Osteoblast (primary cell): Measurements from ENCODE around the gene ARHGEF28. TPM values are rescaled to one million over a fixed set of nuclear protein-coding genes. Genes with fewer than 3 reads are reported as not detected.

Experiments
- DNase-seq: peaks from one replicate; pipeline ENCODE4 v3.0.0; 2011; ENCODE audit warnings: low spot score, mixed read lengths; ENCODE audit not compliant: insufficient read length; ENCODE audit errors: missing footprints
- H2AFZ ChIP-seq: 2 replicates; pipeline ENCODE4 v1.6.0; 2011; ENCODE audit warnings: mild to moderate bottlenecking, low read length
- H3K27ac ChIP-seq: 2 replicates; pipeline ENCODE4 v1.5.1; 2011; ENCODE audit warnings: mild to moderate bottlenecking, low read depth, low read length, moderate library complexity
- H3K27me3 ChIP-seq: 2 replicates; pipeline ENCODE4 v1.6.0; 2012; ENCODE audit warnings: mild to moderate bottlenecking, control low read depth, inconsistent platforms, low read length, moderate library complexity; ENCODE audit not compliant: insufficient read depth
- H3K36me3 ChIP-seq: 2 replicates; pipeline ENCODE4 v1.5.1; 2011; ENCODE audit warnings: mild to moderate bottlenecking, low read length, control low read depth, moderate library complexity; ENCODE audit not compliant: insufficient read depth
- H3K4me1 ChIP-seq: 2 replicates; pipeline ENCODE4 v1.5.1; 2011; ENCODE audit warnings: mild to moderate bottlenecking, low read length, control low read depth, moderate library complexity; ENCODE audit not compliant: insufficient read depth
- H3K4me2 ChIP-seq: 2 replicates; pipeline ENCODE4 v1.6.0; 2011; ENCODE audit warnings: mild to moderate bottlenecking, low read length; ENCODE audit not compliant: insufficient read depth
- H3K4me3 ChIP-seq: fragments of 200-600 bp; sonication (generic); 3 replicates; pipeline ENCODE4 v1.5.1; 2012; ENCODE audit warnings: mild to moderate bottlenecking, low read length, inconsistent platforms; ENCODE audit not compliant: insufficient read depth
- H3K79me2 ChIP-seq: 2 replicates; pipeline ENCODE4 v1.6.0; 2012; ENCODE audit warnings: mild to moderate bottlenecking, low read length, control low read depth, inconsistent platforms; ENCODE audit not compliant: insufficient read depth
- H3K9me3 ChIP-seq: 2 replicates; pipeline ENCODE4 v1.5.1; 2011; ENCODE audit warnings: low read depth, low read length, control low read depth
- H4K20me1 ChIP-seq: 2 replicates; pipeline ENCODE4 v1.6.0; 2012; ENCODE audit warnings: mild to moderate bottlenecking, low read length, control low read depth; ENCODE audit not compliant: insufficient read depth
- total RNA-seq: library from RNA; depleted of rRNA; stranded (reverse); fragments of >200 nt; gene quantifications from 2 replicates; pipeline ENCODE4 v1.2.3, GENCODE V29; 2012
- TF ChIP-seq, protein P1 (sequence below): IDR thresholded peaks from 2 replicates; pipeline ENCODE4 v1.5.1; 2011; ENCODE audit warnings: mild to moderate bottlenecking, low read depth, low read length, moderate library complexity; ENCODE audit errors: extremely low read depth

The ARHGEF28 gene
- total RNA-seq, 1 donor: 64.4 TPM

DNA sequence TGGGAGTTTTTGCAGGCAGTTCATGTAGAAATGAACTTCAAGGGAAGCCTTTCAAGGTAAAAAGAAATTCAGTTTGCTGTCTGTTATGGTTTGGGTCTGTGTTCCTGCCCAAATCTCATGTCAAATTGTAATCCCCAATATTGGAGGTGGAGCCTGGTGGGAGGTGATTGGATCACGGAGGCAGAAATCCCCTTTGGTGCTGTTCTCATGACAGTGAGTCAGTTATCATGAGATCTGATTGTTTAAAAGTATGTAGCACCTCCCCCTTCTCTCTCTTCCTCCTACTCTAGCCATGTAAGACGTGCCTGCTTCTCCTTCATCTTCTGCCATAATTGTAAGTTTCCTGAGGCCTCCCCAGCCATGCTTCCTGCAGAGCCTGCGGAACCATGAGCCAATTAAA lies 341.4 kb downstream of the ARHGEF28 start:
- Histone ChIP-seq H3K36me3 (no peaks in the 10 kb centered on the region), H3K79me2 (no peaks in the 10 kb centered on the region), H3K27ac (no peak overlapping the region), H3K27me3 (no peaks in the 10 kb centered on the region), H3K4me2 (no peak overlapping the region), H2AFZ (no peak overlapping the region), H4K20me1 (no peaks in the 10 kb centered on the region), H3K4me1 (peaks cover 20% of the 10 kb centered on the region), H3K4me3 (no peak overlapping the region), H3K9me3 (no peaks in the 10 kb centered on the region)
- DNase-seq: no peak
- TF ChIP-seq, protein P1, sequence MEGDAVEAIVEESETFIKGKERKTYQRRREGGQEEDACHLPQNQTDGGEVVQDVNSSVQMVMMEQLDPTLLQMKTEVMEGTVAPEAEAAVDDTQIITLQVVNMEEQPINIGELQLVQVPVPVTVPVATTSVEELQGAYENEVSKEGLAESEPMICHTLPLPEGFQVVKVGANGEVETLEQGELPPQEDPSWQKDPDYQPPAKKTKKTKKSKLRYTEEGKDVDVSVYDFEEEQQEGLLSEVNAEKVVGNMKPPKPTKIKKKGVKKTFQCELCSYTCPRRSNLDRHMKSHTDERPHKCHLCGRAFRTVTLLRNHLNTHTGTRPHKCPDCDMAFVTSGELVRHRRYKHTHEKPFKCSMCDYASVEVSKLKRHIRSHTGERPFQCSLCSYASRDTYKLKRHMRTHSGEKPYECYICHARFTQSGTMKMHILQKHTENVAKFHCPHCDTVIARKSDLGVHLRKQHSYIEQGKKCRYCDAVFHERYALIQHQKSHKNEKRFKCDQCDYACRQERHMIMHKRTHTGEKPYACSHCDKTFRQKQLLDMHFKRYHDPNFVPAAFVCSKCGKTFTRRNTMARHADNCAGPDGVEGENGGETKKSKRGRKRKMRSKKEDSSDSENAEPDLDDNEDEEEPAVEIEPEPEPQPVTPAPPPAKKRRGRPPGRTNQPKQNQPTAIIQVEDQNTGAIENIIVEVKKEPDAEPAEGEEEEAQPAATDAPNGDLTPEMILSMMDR: no peak

DNA sequence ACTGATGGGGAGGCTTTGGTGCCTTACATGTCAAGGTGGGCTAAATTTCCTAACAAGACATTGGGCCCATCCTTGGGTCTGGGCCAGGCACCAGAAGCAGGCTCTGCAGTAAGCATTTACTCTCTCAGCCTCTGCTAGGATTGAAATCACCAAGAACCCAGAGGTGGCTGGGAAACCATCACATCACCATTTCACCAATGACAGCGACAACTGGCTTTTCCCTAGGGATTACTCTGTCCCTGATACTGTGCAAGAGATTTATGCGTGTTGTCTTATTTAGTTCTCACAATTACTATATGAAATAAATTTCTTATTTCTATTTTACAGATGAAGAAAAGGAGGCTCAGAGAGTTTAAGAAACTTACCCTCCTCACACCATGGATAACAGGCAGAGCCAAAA lies 342.2 kb downstream of the ARHGEF28 start:
- H3K27me3 ChIP-seq: no peaks in the 10 kb centered on the region
- TF ChIP-seq, protein P1: no peak
- no peaks in the 10 kb centered on the region for H3K79me2 ChIP-seq
- H3K27ac ChIP-seq: no peak overlapping the region
- H3K9me3 ChIP-seq: no peaks in the 10 kb centered on the region
- no peaks in the 10 kb centered on the region for H4K20me1 ChIP-seq
- peak overlapping the region; percentile 59 for H3K4me2 ChIP-seq
- no peaks in the 10 kb centered on the region for H3K36me3 ChIP-seq
- no peak overlapping the region for H2AFZ ChIP-seq
- peaks cover 20% of the 10 kb centered on the region for H3K4me1 ChIP-seq
- no peak overlapping the region for H3K4me3 ChIP-seq
- DNase-seq: no peak

DNA sequence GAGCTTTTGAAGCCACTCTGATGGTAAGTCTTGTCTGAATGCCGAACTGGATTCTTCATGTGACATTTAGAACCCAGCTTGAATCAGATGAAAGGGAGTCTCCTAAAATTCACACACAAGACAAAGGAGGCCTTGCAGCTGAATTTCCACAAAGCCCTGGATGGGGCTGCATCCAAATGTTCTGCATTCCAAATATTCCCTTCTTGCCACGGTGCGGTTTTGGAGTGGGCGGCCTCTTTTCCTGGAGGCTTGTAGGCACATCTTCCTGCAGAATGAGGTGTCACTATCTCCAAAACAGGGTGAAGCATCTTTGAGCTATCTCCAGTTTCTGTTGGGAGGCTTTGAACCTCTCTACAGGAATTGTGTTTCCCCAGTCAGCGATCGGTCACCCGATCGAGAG lies 342.7 kb downstream of the ARHGEF28 start:
- TF ChIP-seq, protein P1: no peak
- Histone ChIP-seq H3K79me2 (no peaks in the 10 kb centered on the region), H3K27me3 (no peaks in the 10 kb centered on the region), H3K9me3 (no peaks in the 10 kb centered on the region), H3K36me3 (no peaks in the 10 kb centered on the region), H3K4me3 (no peak overlapping the region), H3K27ac (no peak overlapping the region), H4K20me1 (no peaks in the 10 kb centered on the region), H3K4me2 (peak overlapping the region; percentile 59), H3K4me1 (peaks cover 20% of the 10 kb centered on the region), H2AFZ (no peak overlapping the region)
- no peak for DNase-seq

DNA sequence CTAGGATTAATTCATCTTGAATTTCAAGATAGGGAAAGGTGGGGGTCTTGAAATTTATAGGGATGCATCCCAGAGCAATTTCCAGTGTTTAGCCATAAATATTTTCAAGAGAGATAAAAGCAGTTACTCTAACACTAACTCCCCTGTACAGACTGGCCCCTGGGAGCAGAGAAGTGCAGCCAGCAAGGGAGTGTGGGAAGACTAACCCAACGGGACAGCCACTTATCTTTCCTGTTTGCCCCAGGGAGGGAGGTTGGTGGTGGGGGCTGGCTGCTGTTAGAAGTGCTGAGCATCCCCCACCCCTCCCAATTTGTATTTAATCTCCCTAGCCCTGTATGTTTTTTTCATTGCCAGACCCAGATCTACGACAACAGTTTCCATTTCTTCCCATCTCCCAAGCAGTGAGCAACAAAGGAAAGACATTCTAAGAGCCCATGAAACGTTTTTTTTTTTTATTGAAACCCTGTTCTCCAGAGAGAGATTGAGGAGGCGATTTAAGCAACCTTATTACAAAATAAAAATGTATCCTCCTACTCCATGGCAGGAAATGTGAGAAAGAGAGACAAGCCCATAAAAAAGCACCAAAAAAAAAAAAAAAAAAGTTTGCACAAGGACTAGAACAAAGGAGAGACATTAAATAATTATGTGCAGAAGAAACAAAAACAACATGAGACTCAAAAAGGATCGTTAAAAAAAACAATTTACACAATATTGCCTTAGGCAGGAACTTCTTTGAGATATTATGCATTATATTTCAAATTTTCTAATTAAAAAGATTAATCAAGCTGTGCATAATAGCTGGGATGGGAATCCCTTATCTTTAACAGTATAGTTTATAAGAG lies 343.4 kb downstream of the ARHGEF28 start:
- H3K9me3 ChIP-seq: no peaks in the 10 kb centered on the region
- no peaks in the 10 kb centered on the region for H3K36me3 ChIP-seq
- no peak overlapping the region for H3K4me3 ChIP-seq
- no peaks in the 10 kb centered on the region for H4K20me1 ChIP-seq
- no peaks in the 10 kb centered on the region for H3K79me2 ChIP-seq
- no peak for DNase-seq
- peaks cover 20% of the 10 kb centered on the region for H3K4me1 ChIP-seq
- H2AFZ ChIP-seq: no peak overlapping the region
- H3K27ac ChIP-seq: no peak overlapping the region
- TF ChIP-seq, protein P1: no peak
- peak overlapping the region; percentile 59 for H3K4me2 ChIP-seq
- no peaks in the 10 kb centered on the region for H3K27me3 ChIP-seq
